Body of pancreas (tissue), 4 donors: ENCODE data around the gene PARP12.

ENCODE experiments used
- POLR2A ChIP-seq, 3 donors: fragments of 450-650 bp; IDR thresholded peaks; one replicate each; pipeline ENCODE4 v1.6.1; 2016; ENCODE audit warnings: antibody characterized with exemption in 3 of 3, mild to moderate bottlenecking in 2 of 3
- TF ChIP-seq, protein P1 (sequence below), 7 experiments: fragments of 450-650 bp in 4 of 7; fragments of 200-600 bp in 3 of 7; sonication (generic) in 3 of 7; IDR thresholded peaks; one replicate each; pipeline ENCODE4 v1.5.1; 2016 to 2019; ENCODE audit warnings: antibody characterized with exemption in 7 of 7

DNA sequence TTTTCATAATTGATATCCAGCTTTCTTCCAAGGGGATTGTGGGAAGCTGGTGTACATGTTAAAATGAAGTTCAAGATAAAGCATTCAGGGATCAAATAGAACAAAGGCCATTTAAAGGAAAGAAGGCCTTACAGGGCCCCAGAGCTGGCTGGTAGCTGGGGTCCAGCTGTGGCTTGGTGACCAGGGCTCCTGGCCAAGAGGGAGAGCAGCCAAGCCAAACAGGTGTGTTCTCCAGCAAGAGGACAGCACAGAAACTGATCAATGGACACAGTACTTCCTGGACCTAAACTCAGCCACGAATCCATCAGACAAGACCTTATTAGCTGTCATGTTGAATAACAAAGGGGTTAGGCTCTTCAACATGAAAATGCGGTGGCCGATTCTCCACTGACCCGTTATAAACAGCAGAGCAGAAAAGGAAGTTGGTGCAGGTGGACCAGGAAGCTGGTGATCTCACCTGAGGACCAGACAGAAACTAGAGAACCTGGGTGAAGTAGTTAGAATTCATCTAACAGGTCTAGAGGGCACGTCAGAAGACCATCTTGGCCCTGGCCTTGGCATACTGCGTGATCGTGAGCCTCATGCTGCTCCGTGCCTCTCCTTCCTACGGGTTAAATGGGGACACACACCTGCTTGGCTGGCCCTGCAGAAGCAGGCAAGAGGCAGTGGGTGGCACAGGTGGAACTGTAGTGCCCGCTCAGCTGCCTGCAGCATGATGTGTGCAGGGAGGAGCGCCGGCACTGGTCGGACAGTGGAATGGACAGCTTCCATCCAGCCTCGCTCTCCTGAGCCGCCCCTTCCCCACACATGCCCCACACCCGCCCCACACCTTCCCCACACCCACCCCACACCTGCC lies 53.8 kb downstream of the PARP12 start:
- TF ChIP-seq, protein P1, sequence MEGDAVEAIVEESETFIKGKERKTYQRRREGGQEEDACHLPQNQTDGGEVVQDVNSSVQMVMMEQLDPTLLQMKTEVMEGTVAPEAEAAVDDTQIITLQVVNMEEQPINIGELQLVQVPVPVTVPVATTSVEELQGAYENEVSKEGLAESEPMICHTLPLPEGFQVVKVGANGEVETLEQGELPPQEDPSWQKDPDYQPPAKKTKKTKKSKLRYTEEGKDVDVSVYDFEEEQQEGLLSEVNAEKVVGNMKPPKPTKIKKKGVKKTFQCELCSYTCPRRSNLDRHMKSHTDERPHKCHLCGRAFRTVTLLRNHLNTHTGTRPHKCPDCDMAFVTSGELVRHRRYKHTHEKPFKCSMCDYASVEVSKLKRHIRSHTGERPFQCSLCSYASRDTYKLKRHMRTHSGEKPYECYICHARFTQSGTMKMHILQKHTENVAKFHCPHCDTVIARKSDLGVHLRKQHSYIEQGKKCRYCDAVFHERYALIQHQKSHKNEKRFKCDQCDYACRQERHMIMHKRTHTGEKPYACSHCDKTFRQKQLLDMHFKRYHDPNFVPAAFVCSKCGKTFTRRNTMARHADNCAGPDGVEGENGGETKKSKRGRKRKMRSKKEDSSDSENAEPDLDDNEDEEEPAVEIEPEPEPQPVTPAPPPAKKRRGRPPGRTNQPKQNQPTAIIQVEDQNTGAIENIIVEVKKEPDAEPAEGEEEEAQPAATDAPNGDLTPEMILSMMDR (IDR thresholded peaks at IDR 0.05): no peak
- TF ChIP-seq POLR2A (IDR thresholded peaks at IDR 0.05): peak in 2 of 3 donors; percentile 14 to 29
